ENCODE data around the gene TBX20. TPM values are rescaled to one million over a fixed set of nuclear protein-coding genes. Genes with fewer than 3 reads are reported as not detected.
"Not testable (repeated sequence)": the region's sequence is repeated elsewhere in the genome, so short reads cannot be mapped to it uniquely, and the experiment has no call there.

Gene TBX20
- total RNA-seq, 1 donor from 2014 or later, result 193 TPM

GRCh38 chr7:35257251-35258124 is 3.6 kb upstream of the TBX20 start:
- ATAC-seq (peak; percentile 39), DNase-seq (peak; percentile 78)
- intact Hi-C loops (cut with micrococcal nuclease), result loop anchor here (10.0 kb wide), 1 partner anchor 167 kb away; no protein-coding TSS in a partner anchor

- intact Hi-C loops (cut with micrococcal nuclease), result loop anchor here (10.0 kb wide), 1 partner anchor 168 kb away; no protein-coding TSS in a partner anchor
- ATAC-seq (no peak), DNase-seq (peak; percentile 27)
These were observed 2.6 kb upstream of the TBX20 start for GRCh38 chr7:35256256-35257175.

- intact Hi-C loops (cut with micrococcal nuclease), result loop anchor here (10.0 kb wide), 1 partner anchor 169 kb away; no protein-coding TSS in a partner anchor
- ATAC-seq, result no peak
- peak; percentile 32 for DNase-seq
These were observed 1.7 kb upstream of the TBX20 start for GRCh38 chr7:35255443-35256255.

- DNase-seq, result peak; percentile 68
- intact Hi-C loops (cut with micrococcal nuclease), result loop anchor here (10.0 kb wide), 1 partner anchor 170 kb away; no protein-coding TSS in a partner anchor
- peak; percentile 30 for ATAC-seq
These were observed 869 bp upstream of the TBX20 start for GRCh38 chr7:35254496-35255442.

- DNase-seq, result peak; percentile 38
- intact Hi-C loops (cut with micrococcal nuclease), result loop anchor here (10.0 kb wide), 1 partner anchor 171 kb away; no protein-coding TSS in a partner anchor
- ATAC-seq, result no peak
These were observed 515 bp downstream of the TBX20 start for GRCh38 chr7:35253460-35253709.

- ATAC-seq, result no peak
- no peak for DNase-seq
- intact Hi-C loops (cut with micrococcal nuclease), result loop anchor here (10.0 kb wide), 1 partner anchor 172 kb away; no protein-coding TSS in a partner anchor
These were observed 1.1 kb downstream of the TBX20 start for GRCh38 chr7:35252612-35253459.

GRCh38 chr7:35251606-35252310 is 2.1 kb downstream of the TBX20 start:
- DNase-seq (peak; percentile 44), ATAC-seq (no peak)
- intact Hi-C loops (cut with micrococcal nuclease), result loop anchor here (10.0 kb wide), 1 partner anchor 173 kb away; no protein-coding TSS in a partner anchor

GRCh38 chr7:35250941-35251340 is 3.0 kb downstream of the TBX20 start:
- DNase-seq (no peak), ATAC-seq (peak; percentile 14)
- intact Hi-C loops (cut with micrococcal nuclease), result loop anchor here (10.0 kb wide), 1 partner anchor 174 kb away; no protein-coding TSS in a partner anchor

GRCh38 chr7:35250452-35250851 is 3.4 kb downstream of the TBX20 start:
- no peak for ATAC-seq
- DNase-seq, result no peak
- intact Hi-C loops (cut with micrococcal nuclease), result loop anchor here (10.0 kb wide), 1 partner anchor 174 kb away; no protein-coding TSS in a partner anchor

GRCh38 chr7:35249537-35249907 is 4.4 kb downstream of the TBX20 start:
- peak; percentile 34 for DNase-seq
- peak; percentile 7 for ATAC-seq

GRCh38 chr7:35248576-35249536 is 5.0 kb downstream of the TBX20 start:
- DNase-seq, result peak; percentile 59
- intact Hi-C loops (cut with micrococcal nuclease), result no loop called here
- ATAC-seq, result peak; percentile 25

More at GRCh38 chr7:35249537-35249907, 4.4 kb downstream of the TBX20 start:
- intact Hi-C loops (cut with micrococcal nuclease), result no loop called here

- ATAC-seq (no peak), DNase-seq (no peak)
- intact Hi-C loops (cut with micrococcal nuclease), result no loop called here
These were observed 7.1 kb downstream of the TBX20 start for GRCh38 chr7:35246819-35247218.

- intact Hi-C loops (cut with micrococcal nuclease), result no loop called here
- DNase-seq, result no peak
- ATAC-seq, result peak; percentile 23
These were observed 12.0 kb downstream of the TBX20 start for GRCh38 chr7:35241884-35242283.

GRCh38 chr7:35241436-35241835 is 12.5 kb downstream of the TBX20 start:
- no peak for DNase-seq
- intact Hi-C loops (cut with micrococcal nuclease), result no loop called here
- no peak for ATAC-seq

GRCh38 chr7:35241008-35241407 is 12.9 kb downstream of the TBX20 start:
- intact Hi-C loops (cut with micrococcal nuclease), result not testable (repeated sequence)

More at GRCh38 chr7:35241008-35241407, 12.9 kb downstream of the TBX20 start:
- DNase-seq, ATAC-seq: not testable (repeated sequence)
